Measurements from ENCODE around the gene ZNF366. TPM values are rescaled to one million over a fixed set of nuclear protein-coding genes. Genes with fewer than 3 reads are reported as not detected.

Gene ZNF366
- total and polyA plus RNA-seq, 2 donors: 0.59 to 3.8 TPM

DNA sequence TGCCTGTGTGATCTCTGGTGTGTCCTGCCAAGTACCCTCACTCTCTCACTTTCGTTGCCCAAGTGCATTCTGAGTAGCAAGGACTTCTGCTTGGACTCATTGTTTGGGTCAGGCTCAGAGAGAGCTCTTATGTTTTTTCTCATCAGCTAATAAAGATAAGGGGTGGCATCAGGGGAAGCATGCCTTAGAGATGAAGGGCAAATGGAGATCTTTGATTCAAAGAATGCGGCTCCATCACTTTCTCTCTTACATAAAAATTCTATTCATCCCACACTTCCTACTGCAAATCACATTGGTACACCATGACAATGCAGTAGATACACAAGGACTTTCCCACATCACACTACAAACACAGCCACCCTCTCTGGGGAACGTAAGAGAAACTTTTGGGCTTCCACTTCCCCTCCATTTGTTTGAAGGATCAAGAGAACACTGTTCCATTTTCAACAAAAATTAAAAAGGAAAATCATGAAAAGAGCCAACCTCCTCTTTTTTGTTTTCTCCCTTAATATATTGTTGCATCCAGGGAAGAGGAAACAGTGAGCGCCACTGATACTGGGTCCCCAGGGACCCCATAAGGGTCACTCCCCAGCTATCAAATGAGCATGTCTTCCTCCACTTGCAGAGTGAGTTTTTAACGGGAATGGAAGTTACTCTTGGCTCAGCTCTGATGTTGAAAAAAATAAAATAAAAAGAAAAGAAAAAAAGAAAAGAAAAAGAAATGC, 73.0 kb downstream of the ZNF366 start:
- WGBS: 88% methylated on average over 5 of the region's 5 CpGs
- H3K4me1 ChIP-seq (ENCODE audit: control insufficient read depth in 2 of 2, insufficient read depth in 2 of 2, low read length in 2 of 2): no peaks in the 10 kb centered on the region

DNA sequence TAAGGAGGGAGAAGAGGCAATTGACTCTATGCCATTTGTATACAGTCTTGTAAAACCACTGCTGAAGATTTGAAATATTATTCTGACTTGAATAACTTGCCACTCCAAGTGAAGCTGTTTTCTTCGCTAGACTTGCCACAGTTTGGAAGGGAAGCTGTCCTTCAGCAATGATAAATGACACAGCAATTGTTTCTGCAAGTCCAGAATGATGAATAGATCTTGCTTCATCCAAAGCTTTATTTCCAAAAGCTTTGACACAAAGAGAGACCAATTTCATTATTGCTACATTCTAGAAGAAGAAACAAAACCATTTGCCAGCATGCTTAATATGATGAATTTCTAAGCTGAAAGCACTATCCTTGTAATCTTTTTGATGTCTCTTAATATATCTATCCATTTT, 73.7 kb downstream of the ZNF366 start:
- Histone ChIP-seq H3K4me3 (ENCODE audit: low read length in 2 of 2) (no peak overlapping the region), H3K36me3 (ENCODE audit: control insufficient read depth in 2 of 2, insufficient read depth in 2 of 2, low read length in 1 of 2) (no peaks in the 10 kb centered on the region), H3K27ac (ENCODE audit: low read depth in 1 of 2, low read length in 1 of 2) (no peak overlapping the region), H3K9me3 (ENCODE audit: control insufficient read depth in 2 of 2, insufficient read depth in 1 of 2, low read length in 1 of 2) (no peaks in the 10 kb centered on the region), H3K4me1 (ENCODE audit: control insufficient read depth in 2 of 2, insufficient read depth in 2 of 2, low read length in 2 of 2) (no peaks in the 10 kb centered on the region), H3K27me3 (ENCODE audit: control insufficient read depth in 2 of 2, insufficient read depth in 1 of 2, low read length in 1 of 2) (no peaks in the 10 kb centered on the region)
- no peak for DNase-seq (ENCODE audit: low read depth in 6 of 9, low spot score in 9 of 9)
- WGBS: 80% methylated on average over 1 of the region's 1 CpG

More for the DNA sequence above, 73.0 kb downstream of the ZNF366 start:
- Histone ChIP-seq H3K27ac (ENCODE audit: low read depth in 1 of 2, low read length in 1 of 2) (no peak overlapping the region), H3K27me3 (ENCODE audit: control insufficient read depth in 2 of 2, insufficient read depth in 1 of 2, low read length in 1 of 2) (no peaks in the 10 kb centered on the region), H3K9me3 (ENCODE audit: control insufficient read depth in 2 of 2, insufficient read depth in 1 of 2, low read length in 1 of 2) (no peaks in the 10 kb centered on the region), H3K36me3 (ENCODE audit: control insufficient read depth in 2 of 2, insufficient read depth in 2 of 2, low read length in 1 of 2) (no peaks in the 10 kb centered on the region), H3K4me3 (ENCODE audit: low read length in 2 of 2) (no peak overlapping the region)
- DNase-seq (ENCODE audit: low read depth in 6 of 9, low spot score in 9 of 9): no peak

DNA sequence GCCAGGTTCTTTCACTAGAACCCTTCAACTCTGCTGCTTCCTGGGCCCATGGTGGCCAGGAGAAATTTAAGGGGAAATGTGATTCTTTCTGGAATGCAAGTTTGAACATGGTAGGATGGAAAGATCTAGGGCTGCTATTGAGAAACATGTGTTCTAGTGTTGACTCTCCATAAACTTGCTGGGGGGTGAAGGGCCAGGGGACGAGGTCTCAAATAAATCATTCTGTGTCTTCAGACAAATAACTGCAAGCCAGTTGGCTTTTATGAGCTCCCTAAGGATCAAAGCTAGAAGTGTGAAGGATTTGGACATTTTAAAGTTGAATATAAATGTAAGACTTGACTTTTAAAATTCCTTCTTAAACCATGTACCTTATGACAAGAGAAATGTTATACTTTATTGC, 78.5 kb downstream of the ZNF366 start:
- Histone ChIP-seq H3K36me3 (ENCODE audit: control insufficient read depth in 2 of 2, insufficient read depth in 2 of 2, low read length in 1 of 2) (no peaks in the 10 kb centered on the region), H3K4me3 (ENCODE audit: low read length in 2 of 2) (no peak overlapping the region), H3K27ac (ENCODE audit: low read depth in 1 of 2, low read length in 1 of 2) (no peak overlapping the region), H3K4me1 (ENCODE audit: control insufficient read depth in 2 of 2, insufficient read depth in 2 of 2, low read length in 2 of 2) (no peaks in the 10 kb centered on the region), H3K9me3 (ENCODE audit: control insufficient read depth in 2 of 2, insufficient read depth in 1 of 2, low read length in 1 of 2) (no peaks in the 10 kb centered on the region), H3K27me3 (ENCODE audit: control insufficient read depth in 2 of 2, insufficient read depth in 1 of 2, low read length in 1 of 2) (peaks cover 0 to 2% of the 10 kb centered on the region in 2 donors)
- WGBS: 93% methylated on average over 1 of the region's 1 CpG
- DNase-seq (ENCODE audit: low read depth in 6 of 9, low spot score in 9 of 9): no peak

DNA sequence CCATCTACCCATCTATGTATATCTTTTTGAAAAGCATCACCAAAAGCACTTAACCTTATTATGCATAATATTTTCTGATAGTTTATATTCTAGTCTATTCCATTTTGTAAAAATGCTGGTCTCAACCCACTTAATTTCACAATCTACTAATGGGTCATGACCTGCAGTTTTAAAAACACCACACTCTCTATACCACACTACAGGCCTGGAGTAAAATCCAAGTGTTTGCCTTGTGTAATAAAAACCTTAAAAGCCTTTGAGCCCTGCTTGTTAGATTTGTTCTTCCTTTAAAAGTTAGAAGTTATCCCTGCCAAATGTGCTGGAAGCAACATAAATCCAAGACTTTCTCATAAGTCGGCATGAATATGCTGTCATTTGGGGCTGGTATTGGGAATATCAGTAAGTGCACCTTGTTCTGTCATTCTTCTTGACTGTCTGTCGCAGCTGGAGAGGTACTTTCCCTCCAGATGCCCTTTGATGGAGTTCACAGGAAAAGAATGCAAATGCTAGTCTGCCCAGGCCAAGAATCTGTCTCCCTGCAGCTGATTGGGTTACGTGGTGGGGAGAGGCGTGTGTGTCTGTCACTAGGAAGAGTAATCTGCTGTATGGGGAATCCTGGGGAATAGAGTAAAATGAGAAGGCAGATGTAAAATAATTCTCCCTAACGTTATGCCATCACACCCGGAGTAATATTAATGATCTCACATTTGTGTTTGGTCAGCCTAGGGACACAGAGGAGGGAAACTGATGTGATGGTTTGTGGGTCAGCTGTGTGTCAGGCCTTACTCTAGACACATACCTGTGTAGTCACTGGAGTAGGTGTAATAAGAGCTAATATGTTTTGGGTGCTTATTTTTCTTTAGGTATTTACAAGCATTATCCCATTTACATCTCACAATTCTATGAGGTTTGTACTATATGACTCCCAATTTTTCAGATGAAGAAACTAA, 79.4 kb downstream of the ZNF366 start:
- Histone ChIP-seq H3K27ac (ENCODE audit: low read depth in 1 of 2, low read length in 1 of 2) (no peak overlapping the region), H3K27me3 (ENCODE audit: control insufficient read depth in 2 of 2, insufficient read depth in 1 of 2, low read length in 1 of 2) (peaks cover 0 to 2% of the 10 kb centered on the region in 2 donors), H3K9me3 (ENCODE audit: control insufficient read depth in 2 of 2, insufficient read depth in 1 of 2, low read length in 1 of 2) (no peaks in the 10 kb centered on the region), H3K36me3 (ENCODE audit: control insufficient read depth in 2 of 2, insufficient read depth in 2 of 2, low read length in 1 of 2) (no peaks in the 10 kb centered on the region), H3K4me1 (ENCODE audit: control insufficient read depth in 2 of 2, insufficient read depth in 2 of 2, low read length in 2 of 2) (no peaks in the 10 kb centered on the region), H3K4me3 (ENCODE audit: low read length in 2 of 2) (no peak overlapping the region)
- DNase-seq (ENCODE audit: low read depth in 6 of 9, low spot score in 9 of 9): peak in 1 of 9 donors; percentile 11
- WGBS: 88% methylated on average over 6 of the region's 6 CpGs

DNA sequence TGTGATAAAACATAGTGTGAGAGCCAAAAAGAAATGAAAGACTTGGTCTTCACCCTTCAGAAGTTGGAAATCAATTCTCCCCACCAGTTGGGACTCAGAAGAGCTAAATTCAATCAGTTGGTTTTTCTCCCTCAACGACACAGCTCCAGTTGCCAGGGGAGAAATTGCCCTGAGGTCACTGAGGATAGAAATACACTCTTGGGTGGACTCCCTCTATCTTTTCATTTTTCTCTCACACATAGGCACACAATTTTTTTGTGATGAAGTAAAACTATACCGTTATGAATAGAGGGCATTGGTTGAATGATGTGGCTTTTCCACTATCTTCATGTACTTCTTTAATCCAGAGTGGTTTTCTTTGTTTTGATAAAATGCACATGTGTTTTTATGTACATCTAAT, 80.2 kb downstream of the ZNF366 start:
- peaks cover 0 to 2% of the 10 kb centered on the region in 2 donors for H3K27me3 ChIP-seq (ENCODE audit: control insufficient read depth in 2 of 2, insufficient read depth in 1 of 2, low read length in 1 of 2)
- no peak overlapping the region for H3K27ac ChIP-seq (ENCODE audit: low read depth in 1 of 2, low read length in 1 of 2)
- WGBS: 92% methylated on average over 2 of the region's 2 CpGs
- no peak for DNase-seq (ENCODE audit: low read depth in 6 of 9, low spot score in 9 of 9)
- no peaks in the 10 kb centered on the region for H3K36me3 ChIP-seq (ENCODE audit: control insufficient read depth in 2 of 2, insufficient read depth in 2 of 2, low read length in 1 of 2)
- no peaks in the 10 kb centered on the region for H3K4me1 ChIP-seq (ENCODE audit: control insufficient read depth in 2 of 2, insufficient read depth in 2 of 2, low read length in 2 of 2)
- no peak overlapping the region for H3K4me3 ChIP-seq (ENCODE audit: low read length in 2 of 2)
- no peaks in the 10 kb centered on the region for H3K9me3 ChIP-seq (ENCODE audit: control insufficient read depth in 2 of 2, insufficient read depth in 1 of 2, low read length in 1 of 2)

DNA sequence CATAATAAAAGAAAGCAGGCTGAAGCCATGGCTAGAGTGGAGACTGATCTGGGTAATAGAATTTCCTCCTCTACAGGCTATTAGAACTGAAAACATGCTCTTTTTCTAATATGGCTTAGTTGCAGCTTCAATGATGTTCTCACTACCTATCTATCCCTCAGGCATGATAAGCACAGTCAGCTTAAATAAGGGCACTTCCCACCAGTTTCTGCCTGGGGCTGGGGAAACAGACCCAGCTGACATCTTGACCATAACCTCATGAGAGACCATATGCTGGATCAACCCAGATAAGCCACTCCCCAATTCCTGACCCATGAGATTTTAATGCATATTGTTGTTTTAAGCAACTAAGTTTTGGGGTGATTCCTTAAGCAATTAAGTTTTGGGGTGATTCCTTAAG, 81.2 kb downstream of the ZNF366 start:
- peaks cover 0 to 2% of the 10 kb centered on the region in 2 donors for H3K27me3 ChIP-seq (ENCODE audit: control insufficient read depth in 2 of 2, insufficient read depth in 1 of 2, low read length in 1 of 2)

DNA sequence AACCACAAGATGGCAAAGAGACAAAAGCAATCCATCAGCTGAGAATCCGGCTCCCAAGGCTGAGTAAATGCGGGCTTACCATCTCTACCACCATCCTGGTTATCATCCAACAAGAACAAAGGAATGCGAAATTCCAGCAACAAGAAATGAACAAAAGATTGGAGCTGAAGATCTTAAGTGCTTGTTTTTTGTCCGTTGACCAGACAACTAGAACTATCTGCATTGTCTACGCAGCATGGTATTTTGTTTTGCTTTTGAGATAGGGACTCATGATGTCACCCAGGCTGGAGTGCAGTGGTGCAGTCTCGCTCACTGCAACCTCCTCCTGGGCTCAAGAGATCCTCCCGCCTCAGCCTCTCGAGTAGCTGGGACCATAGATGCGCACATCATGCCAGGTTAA, 88.9 kb downstream of the ZNF366 start:
- DNase-seq (ENCODE audit: low read depth in 6 of 9, low spot score in 9 of 9): no peak
- no peaks in the 10 kb centered on the region for H3K27me3 ChIP-seq (ENCODE audit: control insufficient read depth in 2 of 2, insufficient read depth in 1 of 2, low read length in 1 of 2)
- H3K9me3 ChIP-seq (ENCODE audit: control insufficient read depth in 2 of 2, insufficient read depth in 1 of 2, low read length in 1 of 2): peaks cover 0 to 4% of the 10 kb centered on the region in 2 donors
- H3K36me3 ChIP-seq (ENCODE audit: control insufficient read depth in 2 of 2, insufficient read depth in 2 of 2, low read length in 1 of 2): no peaks in the 10 kb centered on the region
- H3K27ac ChIP-seq (ENCODE audit: low read depth in 1 of 2, low read length in 1 of 2): no peak overlapping the region
- 91% methylated on average over 9 of the region's 9 CpGs for WGBS
- no peaks in the 10 kb centered on the region for H3K4me1 ChIP-seq (ENCODE audit: control insufficient read depth in 2 of 2, insufficient read depth in 2 of 2, low read length in 2 of 2)
- no peak overlapping the region for H3K4me3 ChIP-seq (ENCODE audit: low read length in 2 of 2)

More for the DNA sequence above, 81.2 kb downstream of the ZNF366 start:
- H3K9me3 ChIP-seq (ENCODE audit: control insufficient read depth in 2 of 2, insufficient read depth in 1 of 2, low read length in 1 of 2): no peaks in the 10 kb centered on the region
- no peak overlapping the region for H3K4me3 ChIP-seq (ENCODE audit: low read length in 2 of 2)
- H3K4me1 ChIP-seq (ENCODE audit: control insufficient read depth in 2 of 2, insufficient read depth in 2 of 2, low read length in 2 of 2): no peaks in the 10 kb centered on the region
- no peaks in the 10 kb centered on the region for H3K36me3 ChIP-seq (ENCODE audit: control insufficient read depth in 2 of 2, insufficient read depth in 2 of 2, low read length in 1 of 2)
- no peak overlapping the region for H3K27ac ChIP-seq (ENCODE audit: low read depth in 1 of 2, low read length in 1 of 2)
- no peak for DNase-seq (ENCODE audit: low read depth in 6 of 9, low spot score in 9 of 9)

DNA sequence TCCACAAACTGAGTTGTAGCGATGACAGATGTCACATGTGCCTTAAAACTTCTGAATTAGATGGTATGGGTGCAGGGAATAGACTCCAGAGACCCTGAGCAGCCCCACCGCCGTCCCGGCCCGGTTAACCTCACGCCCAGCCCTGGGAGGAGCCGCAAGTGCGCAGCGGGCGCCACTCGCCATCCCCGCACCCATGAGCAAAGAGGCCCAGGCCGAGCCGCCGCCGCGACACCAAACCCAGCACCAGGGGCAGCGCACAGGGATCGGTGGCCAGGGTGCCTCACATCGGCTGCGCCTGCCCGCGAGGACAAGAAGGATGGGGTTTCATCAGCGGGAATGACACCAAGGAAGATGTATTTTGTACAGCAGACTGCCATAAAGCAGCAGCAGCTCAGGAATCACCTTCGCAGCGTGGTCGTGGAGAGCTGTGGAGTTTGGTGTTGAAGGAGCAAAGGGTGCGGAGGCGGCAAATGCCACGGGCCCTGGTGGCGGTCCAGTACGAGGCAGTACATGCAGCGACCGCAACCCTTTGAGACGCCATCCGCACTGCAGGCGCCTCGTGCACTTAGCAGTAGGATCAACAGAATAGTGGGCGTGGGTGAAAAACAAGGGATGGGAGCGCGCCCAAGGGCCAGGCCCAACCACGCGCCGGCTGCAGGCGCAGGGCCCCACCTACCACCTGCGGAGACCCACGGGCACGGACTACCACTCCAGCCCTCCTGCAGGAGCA, 89.7 kb downstream of the ZNF366 start:
- H3K9me3 ChIP-seq (ENCODE audit: control insufficient read depth in 2 of 2, insufficient read depth in 1 of 2, low read length in 1 of 2): peaks cover 0 to 4% of the 10 kb centered on the region in 2 donors
- H3K27ac ChIP-seq (ENCODE audit: low read depth in 1 of 2, low read length in 1 of 2): no peak overlapping the region
- no peaks in the 10 kb centered on the region for H3K36me3 ChIP-seq (ENCODE audit: control insufficient read depth in 2 of 2, insufficient read depth in 2 of 2, low read length in 1 of 2)
- 98% methylated on average over 48 of the region's 48 CpGs for WGBS
- no peaks in the 10 kb centered on the region for H3K27me3 ChIP-seq (ENCODE audit: control insufficient read depth in 2 of 2, insufficient read depth in 1 of 2, low read length in 1 of 2)
- DNase-seq (ENCODE audit: low read depth in 6 of 9, low spot score in 9 of 9): no peak
- no peak overlapping the region for H3K4me3 ChIP-seq (ENCODE audit: low read length in 2 of 2)
- H3K4me1 ChIP-seq (ENCODE audit: control insufficient read depth in 2 of 2, insufficient read depth in 2 of 2, low read length in 2 of 2): no peaks in the 10 kb centered on the region

All from thymus (tissue), 11 donors.